NT2/D1 (cell line): ENCODE data around the gene APOD.

Experiments
- DNase-seq: peaks from one replicate; pipeline ENCODE4 v3.0.0-alpha.2; 2011; ENCODE audit warnings: low read depth, low spot score
- H3K27me3 ChIP-seq: 2 replicates; pipeline ENCODE4 v1.6.0; 2011; ENCODE audit warnings: mild to moderate bottlenecking; ENCODE audit not compliant: insufficient read length, insufficient read depth
- H3K36me3 ChIP-seq: 2 replicates; pipeline ENCODE4 v1.6.1; 2011; ENCODE audit warnings: mild to moderate bottlenecking, low read length, mixed read lengths; ENCODE audit not compliant: insufficient read depth, insufficient read length
- H3K4me1 ChIP-seq: 2 replicates; pipeline ENCODE4 v1.5.1; 2011; ENCODE audit not compliant: insufficient read depth, insufficient read length
- H3K4me3 ChIP-seq: 2 replicates; pipeline ENCODE4 v1.5.1; 2011; ENCODE audit warnings: low read depth; ENCODE audit not compliant: insufficient read length
- H3K9ac ChIP-seq: 2 replicates; pipeline ENCODE4 v1.6.0; 2011; ENCODE audit warnings: low read depth; ENCODE audit not compliant: insufficient read length
- H3K9me3 ChIP-seq: 2 replicates; pipeline ENCODE4 v1.5.1; 2011; ENCODE audit warnings: mild to moderate bottlenecking, low read length; ENCODE audit not compliant: insufficient read depth
- SUZ12 ChIP-seq: IDR thresholded peaks from 2 replicates; pipeline ENCODE4 v1.6.1; 2011; ENCODE audit not compliant: insufficient read length, insufficient read depth; ENCODE audit errors: extremely low read depth
- YY1 ChIP-seq: IDR thresholded peaks from 2 replicates; pipeline ENCODE4 v1.6.1; 2011; ENCODE audit not compliant: insufficient read length, insufficient read depth
- ZNF274 ChIP-seq: IDR thresholded peaks from 2 replicates; pipeline ENCODE4 v1.6.1; 2011; ENCODE audit warnings: mild to moderate bottlenecking, low read depth, low read length

APOD gene

DNA sequence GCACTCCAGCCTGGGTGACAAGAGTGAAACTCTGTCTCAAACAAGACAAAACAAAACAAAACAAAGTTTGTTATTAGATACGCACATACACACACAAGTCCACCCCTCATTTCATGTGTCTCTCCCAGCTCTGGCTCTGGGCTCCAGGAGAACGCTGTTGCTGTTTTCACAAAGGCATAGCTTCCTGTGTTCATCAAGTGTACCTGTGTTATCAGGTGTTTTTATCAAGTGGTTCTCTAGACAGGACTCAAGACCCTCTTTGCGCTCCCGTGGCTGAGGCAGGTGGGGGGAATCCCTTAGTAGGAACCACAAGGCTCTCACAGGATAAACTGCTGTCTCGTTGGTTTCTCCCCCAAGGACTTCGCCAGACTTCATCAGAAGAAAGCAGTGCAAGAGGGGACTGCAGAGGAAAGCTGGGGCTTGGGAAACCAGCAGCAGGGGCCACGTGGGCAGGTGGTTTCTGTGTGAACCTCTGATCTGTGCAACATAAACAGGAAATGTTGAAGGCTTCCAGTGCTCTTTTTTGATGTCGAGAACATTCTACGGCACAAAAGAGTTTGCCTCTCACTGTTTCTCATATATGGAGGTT lies 33.7 kb downstream of the APOD start:
- TF ChIP-seq ZNF274 = no peak
- TF ChIP-seq SUZ12 = no peak
- no peak for TF ChIP-seq YY1
- no peak overlapping the region for H3K4me3 ChIP-seq
- H3K4me1 ChIP-seq = no peaks in the 10 kb centered on the region
- H3K9ac ChIP-seq = no peak overlapping the region
- no peaks in the 10 kb centered on the region for H3K36me3 ChIP-seq
- no peak for DNase-seq
- no peaks in the 10 kb centered on the region for H3K9me3 ChIP-seq
- peaks cover 29% of the 10 kb centered on the region for H3K27me3 ChIP-seq

DNA sequence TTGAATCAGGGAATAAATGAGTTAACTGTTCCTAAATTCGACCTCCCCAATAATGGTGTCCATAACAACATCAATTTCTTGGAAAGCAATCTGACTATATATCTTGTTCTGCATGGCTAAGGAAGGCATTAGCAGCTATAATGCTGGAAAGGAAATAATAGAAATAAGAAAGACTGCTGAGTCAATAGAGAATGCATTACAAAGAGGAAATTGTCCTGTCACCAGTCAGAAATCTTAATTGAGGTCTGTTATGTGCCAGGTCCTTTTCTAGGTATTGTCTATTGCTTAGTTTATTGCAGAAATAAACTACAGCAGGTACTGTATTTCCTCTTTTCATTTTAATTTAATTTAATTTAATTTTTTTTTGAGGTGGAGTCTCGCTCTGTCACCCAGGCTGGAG lies 34.8 kb downstream of the APOD start:
- no peaks in the 10 kb centered on the region for H3K4me1 ChIP-seq
- no peaks in the 10 kb centered on the region for H3K9me3 ChIP-seq
- H3K9ac ChIP-seq = no peak overlapping the region
- no peaks in the 10 kb centered on the region for H3K36me3 ChIP-seq
- TF ChIP-seq ZNF274 = no peak
- TF ChIP-seq YY1 = no peak
- no peak for TF ChIP-seq SUZ12
- H3K27me3 ChIP-seq = peaks cover 39% of the 10 kb centered on the region
- H3K4me3 ChIP-seq = no peak overlapping the region
- no peak for DNase-seq

DNA sequence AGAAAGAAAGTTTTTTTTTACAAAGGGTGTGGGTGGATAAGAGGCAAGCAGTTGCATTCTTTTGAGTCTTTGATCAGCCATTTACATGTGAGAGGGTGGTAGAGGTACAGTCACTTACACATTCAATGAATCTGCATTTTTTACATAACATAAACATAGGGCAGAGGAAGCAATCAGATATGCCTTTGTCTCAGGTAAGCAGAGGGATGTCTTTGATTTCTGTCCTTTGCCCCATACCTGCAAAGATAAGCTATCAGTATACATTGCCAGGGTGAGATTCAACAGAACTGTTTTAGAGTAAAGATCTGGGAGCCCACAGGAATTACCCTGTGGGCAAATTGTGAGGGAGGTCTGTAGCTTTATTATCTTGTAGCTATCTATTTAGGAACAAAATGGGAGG lies 35.2 kb downstream of the APOD start:
- Histone ChIP-seq H3K9me3 (no peaks in the 10 kb centered on the region), H3K4me1 (peaks cover 2% of the 10 kb centered on the region), H3K36me3 (no peaks in the 10 kb centered on the region), H3K9ac (no peak overlapping the region), H3K27me3 (peaks cover 43% of the 10 kb centered on the region), H3K4me3 (no peak overlapping the region)
- TF ChIP-seq YY1 (no peak), ZNF274 (no peak), SUZ12 (no peak)
- DNase-seq = no peak

DNA sequence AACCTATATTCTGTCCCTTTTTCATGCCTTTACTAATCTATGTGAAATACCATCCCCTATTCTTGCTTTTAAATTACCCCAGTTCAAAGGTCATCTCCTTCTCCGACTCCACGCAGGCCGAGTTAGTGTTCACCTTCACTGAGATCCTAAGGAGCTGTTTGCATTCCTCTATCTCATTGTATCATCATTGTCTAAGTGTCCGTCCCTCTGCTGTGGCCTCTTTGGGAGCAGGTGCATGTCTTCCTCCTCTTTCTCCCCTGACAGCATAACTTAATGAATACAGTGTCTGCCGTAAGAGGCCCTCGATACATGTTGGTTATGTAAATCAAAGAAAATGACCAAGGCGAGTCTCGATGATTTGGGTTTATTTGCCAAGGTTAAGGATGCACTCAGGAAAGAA lies 35.7 kb downstream of the APOD start:
- no peak overlapping the region for H3K4me3 ChIP-seq

DNA sequence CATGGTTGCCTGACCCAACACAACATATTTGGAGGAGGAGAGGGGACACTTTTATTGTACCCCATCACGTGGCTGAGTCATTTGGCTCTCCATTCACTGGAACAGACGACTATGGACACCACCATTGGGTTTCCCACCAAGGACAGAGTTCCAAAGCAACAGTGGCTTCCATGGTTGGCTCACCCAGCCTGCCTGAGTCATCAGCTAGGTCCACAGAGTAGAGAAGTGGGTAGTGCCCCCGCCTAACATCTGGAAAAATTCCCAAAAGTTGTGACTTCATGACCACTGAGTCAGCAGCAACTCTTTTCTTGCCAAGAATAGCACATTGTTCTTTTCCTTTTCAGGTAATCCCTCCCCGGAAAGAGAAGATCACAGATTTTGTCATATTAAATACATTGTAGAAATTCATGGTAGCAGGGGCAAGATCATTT lies 37.6 kb downstream of the APOD start:
- no peaks in the 10 kb centered on the region for H3K36me3 ChIP-seq
- TF ChIP-seq ZNF274 (no peak), SUZ12 (no peak), YY1 (no peak)
- no peak for DNase-seq
- no peaks in the 10 kb centered on the region for H3K9me3 ChIP-seq
- H3K4me1 ChIP-seq = peaks cover 2% of the 10 kb centered on the region
- no peak overlapping the region for H3K4me3 ChIP-seq
- no peak overlapping the region for H3K9ac ChIP-seq
- peaks cover 35% of the 10 kb centered on the region for H3K27me3 ChIP-seq

More for the DNA sequence above, 35.7 kb downstream of the APOD start:
- Histone ChIP-seq H3K9ac (no peak overlapping the region), H3K36me3 (no peaks in the 10 kb centered on the region), H3K9me3 (no peaks in the 10 kb centered on the region), H3K27me3 (peaks cover 43% of the 10 kb centered on the region), H3K4me1 (peaks cover 2% of the 10 kb centered on the region)
- DNase-seq = no peak
- TF ChIP-seq YY1 (no peak), ZNF274 (no peak), SUZ12 (no peak)

DNA sequence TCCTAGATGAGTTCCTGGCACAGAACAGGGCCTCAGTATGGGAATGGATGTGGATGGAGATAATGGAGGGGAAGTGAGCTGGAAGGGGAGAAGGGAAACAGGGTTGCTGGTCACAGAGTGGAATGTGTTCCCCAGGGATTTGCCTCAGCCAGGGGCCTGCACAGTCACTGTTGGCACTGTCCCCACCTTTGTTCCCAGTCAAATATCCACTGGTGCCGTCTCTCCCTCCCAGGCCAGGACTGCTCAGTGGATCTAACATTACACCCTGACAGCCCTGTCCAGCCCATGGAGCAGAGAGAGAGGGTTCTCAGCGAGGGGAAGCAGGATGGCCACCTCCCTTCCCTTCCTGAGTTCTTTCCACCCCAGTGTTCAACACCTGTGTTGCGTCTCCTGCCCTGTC lies 39.1 kb downstream of the APOD start:
- Histone ChIP-seq H3K27me3 (peaks cover 29% of the 10 kb centered on the region), H3K9ac (peak overlapping the region; percentile 27), H3K36me3 (peaks cover 3% of the 10 kb centered on the region), H3K4me3 (no peak overlapping the region), H3K4me1 (peaks cover 6% of the 10 kb centered on the region), H3K9me3 (no peaks in the 10 kb centered on the region)
- TF ChIP-seq YY1 = no peak
- no peak for TF ChIP-seq ZNF274
- TF ChIP-seq SUZ12 = no peak
- DNase-seq = no peak

DNA sequence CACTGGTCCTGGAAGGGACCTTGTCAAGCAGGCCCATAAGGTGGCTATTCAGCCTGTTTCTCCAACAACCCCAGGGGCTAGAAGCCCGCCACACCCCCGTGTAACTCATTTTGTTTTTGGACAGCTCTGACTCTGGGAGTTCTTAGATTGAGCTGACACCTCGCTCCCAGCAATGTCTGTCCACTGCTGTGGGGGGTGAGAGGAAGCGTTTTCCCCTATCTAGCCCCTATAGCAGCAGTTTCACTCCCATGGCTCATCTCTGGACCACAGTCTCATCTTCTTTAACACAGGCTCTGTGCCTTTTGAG lies 39.6 kb downstream of the APOD start:
- H3K4me1 ChIP-seq = peaks cover 6% of the 10 kb centered on the region
- peaks cover 7% of the 10 kb centered on the region for H3K36me3 ChIP-seq
- peaks cover 29% of the 10 kb centered on the region for H3K27me3 ChIP-seq
- H3K4me3 ChIP-seq = peak overlapping the region; percentile 82
- no peaks in the 10 kb centered on the region for H3K9me3 ChIP-seq
- peak overlapping the region; percentile 70 for H3K9ac ChIP-seq
- TF ChIP-seq ZNF274 (no peak), SUZ12 (no peak), YY1 (no peak)
- no peak for DNase-seq
